Peyer's patch (tissue), 4 donors: Measurements from ENCODE around the gene ZFYVE26.

ENCODE experiments used
- CTCF ChIP-seq, 6 experiments: fragments of 450-650 bp in 4 of 6; fragments of 200-600 bp in 2 of 6; sonication (generic) in 1 of 6; IDR thresholded peaks; one replicate each; pipeline ENCODE4 v1.5.1; 2017 to 2019; ENCODE audit warnings: antibody characterized with exemption in 6 of 6, mild to moderate bottlenecking in 3 of 6, moderate library complexity in 1 of 6
- POLR2A ChIP-seq, 2 donors: fragments of 450-650 bp; IDR thresholded peaks; one replicate each; pipeline ENCODE4 v1.5.1; 2017; ENCODE audit warnings: antibody characterized with exemption in 2 of 2, mild to moderate bottlenecking in 2 of 2, moderate library complexity in 2 of 2

- TF ChIP-seq CTCF (IDR thresholded peaks at IDR 0.05) (no peak), POLR2A (IDR thresholded peaks at IDR 0.05) (no peak)
Observed at GRCh38 chr14:67734675-67735074, 81.7 kb downstream of the ZFYVE26 start.
